ENCODE results near the gene ANAPC16.
"Not testable (repeated sequence)": the region's sequence is repeated elsewhere in the genome, so short reads cannot be mapped to it uniquely, and the experiment has no call there.

Gene ANAPC16

DNA sequence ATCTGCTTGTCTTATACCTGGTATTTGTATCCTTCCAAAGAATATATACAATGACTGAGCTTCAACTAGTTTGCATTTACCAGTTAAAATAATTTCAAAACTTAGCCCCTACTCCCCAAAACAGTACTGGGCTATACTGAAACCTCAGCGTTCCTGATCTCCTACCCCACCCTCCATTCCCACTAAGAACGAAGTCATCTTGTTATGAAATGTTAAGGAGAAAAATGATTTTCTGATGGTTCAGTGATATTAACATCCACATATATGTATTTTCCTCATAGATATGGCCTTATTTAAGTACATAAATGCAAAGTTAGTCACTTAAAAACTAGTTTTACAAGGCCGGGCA is 28.9 kb upstream of the ANAPC16 start:
- H3K36me3 Mint-ChIP-seq (ENCODE audit: insufficient read depth), result peaks cover 25% of the 10 kb centered on the region
- no peaks in the 10 kb centered on the region for H3K4me1 Mint-ChIP-seq (ENCODE audit: low read depth in 2 of 2)
- no peaks in the 10 kb centered on the region for H3K27me3 Mint-ChIP-seq
- H3K4me3 Mint-ChIP-seq, result no peak overlapping the region
- H3K27ac Mint-ChIP-seq, result no peak overlapping the region
- DNase-seq (no peak), ATAC-seq (replicated peaks) (no peak)
- no peaks in the 10 kb centered on the region for H3K9me3 Mint-ChIP-seq

- DNase-seq (no peak), ATAC-seq (replicated peaks) (no peak)
- H3K27ac Mint-ChIP-seq, result peak overlapping the region in 1 of 2 donors; percentile 19
- no peaks in the 10 kb centered on the region for H3K27me3 Mint-ChIP-seq
- peaks cover 0 to 3% of the 10 kb centered on the region in 2 donors for H3K4me1 Mint-ChIP-seq (ENCODE audit: low read depth in 2 of 2)
- H3K36me3 Mint-ChIP-seq (ENCODE audit: insufficient read depth), result peaks cover 49% of the 10 kb centered on the region
- no peaks in the 10 kb centered on the region for H3K9me3 Mint-ChIP-seq
- H3K4me3 Mint-ChIP-seq, result no peak overlapping the region
Observed at GRCh38 chr10:72194949-72195348, 20.9 kb upstream of the ANAPC16 start.

DNA sequence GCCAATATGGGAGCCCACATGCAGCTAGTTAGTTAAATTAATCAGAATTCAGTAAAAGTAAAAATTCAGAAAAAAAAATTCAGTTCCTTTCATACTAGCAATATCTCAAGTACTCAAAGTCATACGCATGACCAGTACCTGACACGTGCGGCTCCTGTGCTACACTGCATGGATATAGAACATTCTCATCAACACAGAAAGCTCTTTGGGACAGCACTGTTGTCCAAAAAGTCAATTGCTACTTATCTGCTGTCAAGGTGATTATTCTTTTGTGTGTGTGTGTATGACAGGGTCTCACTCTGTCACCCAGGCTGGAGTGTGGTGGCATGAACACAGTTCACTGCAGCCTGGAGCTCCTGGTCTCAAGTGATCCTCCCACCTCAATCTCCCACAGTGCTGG is 14.9 kb upstream of the ANAPC16 start:
- Mint-ChIP-seq H3K27ac (no peak overlapping the region), H3K4me3 (no peak overlapping the region), H3K27me3 (no peaks in the 10 kb centered on the region), H3K36me3 (ENCODE audit: insufficient read depth) (peaks cover 48% of the 10 kb centered on the region), H3K9me3 (no peaks in the 10 kb centered on the region), H3K4me1 (ENCODE audit: low read depth in 2 of 2) (peaks cover 0 to 3% of the 10 kb centered on the region in 2 donors)
- no peak for DNase-seq
- no peak for ATAC-seq (replicated peaks)

- DNase-seq (no peak), ATAC-seq (replicated peaks) (no peak)
- no peaks in the 10 kb centered on the region for H3K27me3 Mint-ChIP-seq
- H3K4me1 Mint-ChIP-seq (ENCODE audit: low read depth in 2 of 2), result peaks cover 0 to 3% of the 10 kb centered on the region in 2 donors
- H3K4me3 Mint-ChIP-seq, result no peak overlapping the region
- H3K27ac Mint-ChIP-seq, result no peak overlapping the region
- no peaks in the 10 kb centered on the region for H3K9me3 Mint-ChIP-seq
- H3K36me3 Mint-ChIP-seq (ENCODE audit: insufficient read depth), result peaks cover 44% of the 10 kb centered on the region
Observed at GRCh38 chr10:72201293-72201692, 14.5 kb upstream of the ANAPC16 start.

DNA sequence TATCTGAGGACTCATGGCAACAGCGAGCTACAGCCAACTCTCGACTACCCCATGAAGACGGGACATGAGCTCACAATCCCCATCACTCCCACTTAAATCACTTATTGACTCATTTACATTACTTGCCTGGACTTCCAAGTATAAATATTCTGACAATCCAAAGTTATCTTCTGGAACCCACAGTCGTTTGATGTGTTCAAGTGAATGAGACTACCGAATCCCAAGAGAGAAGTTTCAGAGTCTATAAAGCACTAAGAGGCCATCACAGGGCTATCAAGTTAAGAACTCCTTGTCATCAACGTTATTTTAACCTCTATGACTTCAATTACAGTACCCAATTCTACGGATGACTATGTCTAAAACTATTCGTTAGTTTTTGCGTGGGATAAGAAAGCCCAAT is 11.5 kb upstream of the ANAPC16 start:
- DNase-seq, result no peak
- no peaks in the 10 kb centered on the region for H3K27me3 Mint-ChIP-seq
- no peak overlapping the region for H3K4me3 Mint-ChIP-seq
- no peak for ATAC-seq (replicated peaks)
- H3K9me3 Mint-ChIP-seq, result no peaks in the 10 kb centered on the region
- no peaks in the 10 kb centered on the region for H3K4me1 Mint-ChIP-seq (ENCODE audit: low read depth in 2 of 2)
- H3K27ac Mint-ChIP-seq, result no peak overlapping the region
- H3K36me3 Mint-ChIP-seq (ENCODE audit: insufficient read depth), result peaks cover 53% of the 10 kb centered on the region

- Mint-ChIP-seq H3K4me3 (no peak overlapping the region), H3K4me1 (ENCODE audit: low read depth in 2 of 2) (no peaks in the 10 kb centered on the region), H3K27ac (no peak overlapping the region), H3K27me3 (no peaks in the 10 kb centered on the region), H3K36me3 (ENCODE audit: insufficient read depth) (peaks cover 53% of the 10 kb centered on the region), H3K9me3 (no peaks in the 10 kb centered on the region)
- DNase-seq (no peak), ATAC-seq (replicated peaks) (no peak)
Observed at GRCh38 chr10:72204724-72205123, 11.1 kb upstream of the ANAPC16 start.

- H3K4me1 Mint-ChIP-seq (ENCODE audit: low read depth in 2 of 2), result peaks cover 0 to under 1% of the 10 kb centered on the region in 2 donors
- H3K9me3 Mint-ChIP-seq, result no peaks in the 10 kb centered on the region
- H3K36me3 Mint-ChIP-seq (ENCODE audit: insufficient read depth), result peaks cover 57% of the 10 kb centered on the region
- peak overlapping the region; percentile 51 to 59 for H3K27ac Mint-ChIP-seq
- no peak overlapping the region for H3K4me3 Mint-ChIP-seq
- H3K27me3 Mint-ChIP-seq, result no peaks in the 10 kb centered on the region
- DNase-seq (no peak), ATAC-seq (replicated peaks) (no peak)
Observed at GRCh38 chr10:72206511-72207229, 9.1 kb upstream of the ANAPC16 start.

DNA sequence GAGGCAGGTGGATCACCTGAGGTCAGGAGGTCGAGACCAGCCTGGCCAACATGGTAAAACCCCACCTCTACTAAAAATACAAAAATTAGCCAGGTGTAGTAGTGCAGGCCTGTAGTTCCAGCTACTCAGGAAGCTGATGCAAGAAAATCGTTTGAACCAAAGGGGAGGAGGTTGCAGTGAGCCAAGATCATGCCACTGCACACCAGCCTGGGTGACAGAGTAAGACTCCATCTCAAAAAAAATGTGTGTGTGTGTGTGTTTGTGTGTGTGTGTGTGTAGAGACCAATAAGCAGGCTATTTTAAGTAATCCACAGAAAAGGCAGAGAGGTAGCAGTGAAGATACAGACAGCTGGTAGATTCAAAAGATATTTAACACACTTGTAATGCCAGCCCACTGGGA is 7.3 kb upstream of the ANAPC16 start:
- not testable (repeated sequence) for H3K4me1 Mint-ChIP-seq (ENCODE audit: low read depth in 2 of 2); DNase-seq; ATAC-seq (replicated peaks); H3K27ac Mint-ChIP-seq; H3K9me3 Mint-ChIP-seq; H3K27me3 Mint-ChIP-seq; H3K4me3 Mint-ChIP-seq
- peaks cover 46% of the 10 kb centered on the region for H3K36me3 Mint-ChIP-seq (ENCODE audit: insufficient read depth)

GRCh38 chr10:72211381-72211780 is 4.4 kb upstream of the ANAPC16 start:
- peaks cover 3 to 13% of the 10 kb centered on the region in 2 donors for H3K4me1 Mint-ChIP-seq (ENCODE audit: low read depth in 2 of 2)
- H3K27ac Mint-ChIP-seq, DNase-seq: not testable (repeated sequence)

DNA sequence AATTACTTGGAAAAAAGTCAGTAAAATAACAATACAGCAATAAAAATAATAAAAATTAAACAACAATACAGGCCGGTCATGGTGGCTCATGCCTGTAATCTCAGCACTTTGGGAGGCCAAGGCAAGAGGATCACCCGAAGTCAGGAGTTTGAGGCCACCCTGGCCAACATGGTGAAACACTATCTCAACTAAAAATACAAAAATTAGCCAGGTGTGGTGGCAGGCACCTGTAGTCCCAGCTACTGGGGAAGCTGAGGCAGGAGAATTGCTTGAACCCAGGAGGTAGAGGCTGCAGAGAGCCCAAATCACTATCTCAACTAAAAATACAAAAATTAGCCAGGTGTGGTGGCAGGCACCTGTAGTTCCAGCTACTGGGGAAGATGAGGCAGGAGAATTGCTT is 4.0 kb upstream of the ANAPC16 start:
- ATAC-seq (replicated peaks); H3K9me3 Mint-ChIP-seq; DNase-seq; H3K27me3 Mint-ChIP-seq; H3K27ac Mint-ChIP-seq; H3K4me3 Mint-ChIP-seq: not testable (repeated sequence)
- peaks cover 3 to 16% of the 10 kb centered on the region in 2 donors for H3K4me1 Mint-ChIP-seq (ENCODE audit: low read depth in 2 of 2)
- peaks cover 51% of the 10 kb centered on the region for H3K36me3 Mint-ChIP-seq (ENCODE audit: insufficient read depth)

More at GRCh38 chr10:72211381-72211780, 4.4 kb upstream of the ANAPC16 start:
- H3K9me3 Mint-ChIP-seq; H3K4me3 Mint-ChIP-seq; H3K27me3 Mint-ChIP-seq; ATAC-seq (replicated peaks): not testable (repeated sequence)
- peaks cover 49% of the 10 kb centered on the region for H3K36me3 Mint-ChIP-seq (ENCODE audit: insufficient read depth)

DNA sequence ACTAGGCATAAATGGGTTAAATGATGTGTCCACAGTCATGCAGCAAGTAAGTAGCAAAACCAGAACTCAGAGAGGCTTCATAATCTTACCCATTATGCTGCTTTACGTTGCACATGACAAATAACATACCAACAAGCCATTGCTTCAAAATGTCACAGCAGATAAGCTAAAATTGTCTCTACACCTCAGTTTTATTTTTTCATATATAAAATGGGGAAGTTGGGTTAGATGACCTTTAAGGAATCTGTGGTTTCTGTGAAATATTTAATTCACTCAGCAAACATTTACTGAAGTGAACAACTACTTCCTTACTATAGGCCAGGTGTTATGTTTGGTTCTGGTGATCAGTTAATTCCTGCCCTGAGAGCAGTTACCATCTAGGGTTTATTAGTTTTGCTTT is 2.5 kb downstream of the ANAPC16 start:
- H3K9me3 Mint-ChIP-seq, result no peaks in the 10 kb centered on the region
- H3K36me3 Mint-ChIP-seq (ENCODE audit: insufficient read depth), result peaks cover 54% of the 10 kb centered on the region
- no peak for DNase-seq
- peaks cover 21 to 29% of the 10 kb centered on the region in 2 donors for H3K4me1 Mint-ChIP-seq (ENCODE audit: low read depth in 2 of 2)
- no peaks in the 10 kb centered on the region for H3K27me3 Mint-ChIP-seq
- no peak for ATAC-seq (replicated peaks)
- peak overlapping the region; percentile 37 to 50 for H3K4me3 Mint-ChIP-seq
- peak overlapping the region; percentile 82 to 97 for H3K27ac Mint-ChIP-seq

DNA sequence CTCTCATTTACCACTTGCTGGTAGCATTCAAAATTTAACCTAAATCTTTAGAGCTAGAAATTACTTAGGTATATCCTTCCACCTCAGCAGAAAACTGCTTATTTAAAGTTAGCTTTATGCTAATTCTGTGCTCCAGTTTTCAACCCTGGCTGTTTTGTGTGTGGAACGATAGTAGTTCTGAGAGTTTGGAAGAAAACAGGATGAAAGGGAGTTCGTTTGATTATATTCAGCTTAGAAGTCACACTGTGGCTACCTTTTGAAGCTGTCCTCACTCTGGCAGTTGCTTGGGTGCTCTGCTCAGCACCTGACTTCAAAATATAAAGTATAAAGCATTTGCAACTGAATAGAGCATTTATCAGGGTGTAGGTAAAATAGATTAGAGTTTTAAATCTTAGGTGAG is 2.9 kb downstream of the ANAPC16 start:
- H3K27me3 Mint-ChIP-seq, result no peaks in the 10 kb centered on the region
- peaks cover 21 to 33% of the 10 kb centered on the region in 2 donors for H3K4me1 Mint-ChIP-seq (ENCODE audit: low read depth in 2 of 2)
- H3K27ac Mint-ChIP-seq, result peak overlapping the region; percentile 82 to 97
- peaks cover 58% of the 10 kb centered on the region for H3K36me3 Mint-ChIP-seq (ENCODE audit: insufficient read depth)
- ATAC-seq (replicated peaks), result no peak
- DNase-seq, result no peak
- no peaks in the 10 kb centered on the region for H3K9me3 Mint-ChIP-seq
- peak overlapping the region; percentile 37 to 50 for H3K4me3 Mint-ChIP-seq

DNA sequence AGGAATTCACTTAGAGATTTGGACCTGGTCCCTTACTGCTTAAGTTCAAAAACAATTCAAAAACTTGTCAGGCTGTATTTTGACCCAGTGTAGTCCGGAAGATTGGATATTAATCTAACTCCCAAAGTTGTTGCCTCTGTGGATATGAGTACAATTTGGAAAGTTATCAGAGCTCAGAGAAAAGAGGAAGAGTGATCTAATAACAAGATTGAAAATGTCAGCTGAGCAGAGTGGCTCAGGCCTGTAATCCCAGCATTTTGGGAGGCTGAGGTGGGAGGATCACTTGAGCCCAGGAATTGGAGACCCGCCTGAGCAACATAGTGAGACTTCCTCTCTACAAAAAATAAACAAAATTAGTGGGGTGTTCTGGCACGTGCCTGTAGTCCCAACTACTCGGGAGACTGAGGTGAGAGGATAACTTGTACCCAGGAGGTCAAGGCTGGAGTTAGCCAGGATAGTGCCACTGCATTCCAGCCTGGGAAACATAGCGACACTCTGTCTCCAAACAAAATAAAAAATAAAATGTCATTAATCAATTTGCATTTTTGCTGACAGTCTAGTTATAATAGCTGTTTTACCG is 3.5 kb downstream of the ANAPC16 start:
- Mint-ChIP-seq H3K27me3 (no peaks in the 10 kb centered on the region), H3K4me1 (ENCODE audit: low read depth in 2 of 2) (peaks cover 21 to 35% of the 10 kb centered on the region in 2 donors), H3K9me3 (no peaks in the 10 kb centered on the region), H3K4me3 (peak overlapping the region; percentile 37 to 50), H3K27ac (peak overlapping the region; percentile 82 to 97), H3K36me3 (ENCODE audit: insufficient read depth) (peaks cover 62% of the 10 kb centered on the region)
- ATAC-seq (replicated peaks), result no peak
- no peak for DNase-seq

DNA sequence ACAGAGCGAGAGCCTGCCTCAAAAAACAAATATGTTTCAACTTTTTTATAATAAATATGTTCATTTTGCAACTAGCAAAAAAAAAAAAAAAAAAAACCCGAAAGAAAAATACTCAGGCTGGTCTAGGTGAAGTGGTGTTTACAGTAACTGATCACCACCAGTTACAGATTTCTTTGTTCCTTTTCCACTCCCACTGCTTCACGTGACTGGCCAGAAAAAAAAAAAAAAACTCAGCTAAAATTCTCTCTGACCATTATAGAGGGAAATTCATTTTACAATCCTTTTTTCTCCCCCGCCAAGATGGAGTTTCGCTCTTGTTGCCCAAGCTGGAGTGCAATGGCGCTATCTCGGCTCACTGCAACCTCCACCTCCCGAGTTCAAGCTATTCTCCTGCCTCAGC is 4.8 kb downstream of the ANAPC16 start:
- peaks cover 66% of the 10 kb centered on the region for H3K36me3 Mint-ChIP-seq (ENCODE audit: insufficient read depth)
- DNase-seq (no peak), ATAC-seq (replicated peaks) (no peak)
- peak overlapping the region; percentile 51 to 56 for H3K27ac Mint-ChIP-seq
- no peaks in the 10 kb centered on the region for H3K9me3 Mint-ChIP-seq
- H3K4me3 Mint-ChIP-seq, result no peak overlapping the region
- no peaks in the 10 kb centered on the region for H3K27me3 Mint-ChIP-seq
- peaks cover 18 to 35% of the 10 kb centered on the region in 2 donors for H3K4me1 Mint-ChIP-seq (ENCODE audit: low read depth in 2 of 2)
